Esophagus muscularis mucosa (tissue), 3 donors: Measurements from ENCODE around the gene PTPN2.

Experiments used
- EP300 ChIP-seq: sonication (generic); formaldehyde crosslinking; IDR thresholded peaks from one replicate; pipeline ENCODE4 v1.6.1; 2017; ENCODE audit warnings: antibody characterized with exemption
- POLR2A ChIP-seq: fragments of 450-650 bp; IDR thresholded peaks from one replicate; pipeline ENCODE4 v1.6.1; 2017; ENCODE audit warnings: antibody characterized with exemption, moderate library complexity, mild to moderate bottlenecking, low read depth
- POLR2AphosphoS5 ChIP-seq, 2 donors: sonication (generic); formaldehyde crosslinking; IDR thresholded peaks; one replicate each; pipeline ENCODE4 v1.6.1; 2017; ENCODE audit warnings: antibody characterized with exemption in 2 of 2

- TF ChIP-seq EP300 (no peak), POLR2AphosphoS5 (IDR thresholded peaks at IDR 0.05) (no peak), POLR2A (no peak)
Measured at GRCh38 chr18:12774982-12775381, 109.1 kb downstream of the PTPN2 start.
